22Rv1 (cell line): ENCODE data around the gene GTF3C4.

Source experiments
- ZFX ChIP-seq: fragments of 450-650 bp; IDR thresholded peaks from 2 replicates; pipeline ENCODE4 v1.6.1; 2017; ENCODE audit warnings: antibody characterized with exemption, borderline replicate concordance
- TF ChIP-seq, protein P1 (sequence below): fragments of 450-650 bp; IDR thresholded peaks from 2 replicates; pipeline ENCODE4 v1.5.1; 2017; ENCODE audit warnings: mild to moderate bottlenecking

DNA sequence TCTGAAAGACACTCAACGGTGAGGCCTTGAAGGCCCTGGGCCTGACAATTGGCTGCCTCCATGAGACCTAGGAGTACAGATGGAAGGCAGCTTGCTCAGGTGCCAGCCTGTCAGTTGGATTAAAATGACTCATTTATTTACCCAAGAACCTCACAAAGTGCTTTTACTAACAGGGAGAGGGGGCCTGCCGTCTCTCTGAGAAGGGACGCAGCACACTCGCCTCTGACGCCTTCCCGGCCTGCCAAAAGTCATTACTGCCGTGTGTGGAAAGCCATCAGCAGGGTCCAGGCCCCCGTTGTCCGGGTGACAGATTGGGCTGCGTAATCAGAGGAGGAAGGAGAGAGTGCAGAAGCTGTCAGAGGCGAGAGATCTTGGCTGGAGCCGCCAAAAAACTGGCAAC is 32.9 kb upstream of the GTF3C4 start:
- TF ChIP-seq, protein P1, sequence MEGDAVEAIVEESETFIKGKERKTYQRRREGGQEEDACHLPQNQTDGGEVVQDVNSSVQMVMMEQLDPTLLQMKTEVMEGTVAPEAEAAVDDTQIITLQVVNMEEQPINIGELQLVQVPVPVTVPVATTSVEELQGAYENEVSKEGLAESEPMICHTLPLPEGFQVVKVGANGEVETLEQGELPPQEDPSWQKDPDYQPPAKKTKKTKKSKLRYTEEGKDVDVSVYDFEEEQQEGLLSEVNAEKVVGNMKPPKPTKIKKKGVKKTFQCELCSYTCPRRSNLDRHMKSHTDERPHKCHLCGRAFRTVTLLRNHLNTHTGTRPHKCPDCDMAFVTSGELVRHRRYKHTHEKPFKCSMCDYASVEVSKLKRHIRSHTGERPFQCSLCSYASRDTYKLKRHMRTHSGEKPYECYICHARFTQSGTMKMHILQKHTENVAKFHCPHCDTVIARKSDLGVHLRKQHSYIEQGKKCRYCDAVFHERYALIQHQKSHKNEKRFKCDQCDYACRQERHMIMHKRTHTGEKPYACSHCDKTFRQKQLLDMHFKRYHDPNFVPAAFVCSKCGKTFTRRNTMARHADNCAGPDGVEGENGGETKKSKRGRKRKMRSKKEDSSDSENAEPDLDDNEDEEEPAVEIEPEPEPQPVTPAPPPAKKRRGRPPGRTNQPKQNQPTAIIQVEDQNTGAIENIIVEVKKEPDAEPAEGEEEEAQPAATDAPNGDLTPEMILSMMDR = no peak
- no peak for TF ChIP-seq ZFX
